Suprapubic skin (tissue), 3 donors: ENCODE results near the gene RNF34.

Experiments
- POLR2A ChIP-seq, 2 donors: fragments of 450-650 bp; IDR thresholded peaks; one replicate each; pipeline ENCODE4 v1.6.1; 2017; ENCODE audit warnings: antibody characterized with exemption in 2 of 2, mild to moderate bottlenecking in 2 of 2, moderate library complexity in 2 of 2
- TF ChIP-seq, protein P1 (sequence below), 2 donors: fragments of 200-600 bp in 1 of 2; fragments of 450-650 bp in 1 of 2; sonication (generic) in 1 of 2; IDR thresholded peaks; one replicate each; pipeline ENCODE4 v1.5.1; 2016 to 2019; ENCODE audit warnings: antibody characterized with exemption in 2 of 2, mild to moderate bottlenecking in 1 of 2, moderate library complexity in 1 of 2

DNA sequence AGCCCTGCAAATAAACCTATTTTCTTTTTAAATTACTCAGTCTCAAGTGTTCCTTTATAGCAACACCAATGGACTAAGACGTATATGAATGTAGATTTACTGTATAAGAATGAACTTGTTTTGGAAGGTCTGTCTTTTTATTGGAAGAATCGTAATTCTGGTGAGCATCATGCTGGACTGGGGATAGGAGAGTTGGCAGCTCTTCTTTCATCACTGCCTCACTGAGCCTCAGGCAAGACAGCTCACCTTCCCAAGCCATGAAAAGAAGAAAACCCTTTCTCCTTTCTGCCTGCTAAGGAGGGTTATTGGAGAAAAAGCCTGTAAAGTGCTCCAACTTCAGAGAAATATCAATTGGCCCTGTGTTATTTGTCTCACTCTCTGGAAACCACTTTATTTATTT, 9.1 kb upstream of the RNF34 start:
- TF ChIP-seq, protein P1, sequence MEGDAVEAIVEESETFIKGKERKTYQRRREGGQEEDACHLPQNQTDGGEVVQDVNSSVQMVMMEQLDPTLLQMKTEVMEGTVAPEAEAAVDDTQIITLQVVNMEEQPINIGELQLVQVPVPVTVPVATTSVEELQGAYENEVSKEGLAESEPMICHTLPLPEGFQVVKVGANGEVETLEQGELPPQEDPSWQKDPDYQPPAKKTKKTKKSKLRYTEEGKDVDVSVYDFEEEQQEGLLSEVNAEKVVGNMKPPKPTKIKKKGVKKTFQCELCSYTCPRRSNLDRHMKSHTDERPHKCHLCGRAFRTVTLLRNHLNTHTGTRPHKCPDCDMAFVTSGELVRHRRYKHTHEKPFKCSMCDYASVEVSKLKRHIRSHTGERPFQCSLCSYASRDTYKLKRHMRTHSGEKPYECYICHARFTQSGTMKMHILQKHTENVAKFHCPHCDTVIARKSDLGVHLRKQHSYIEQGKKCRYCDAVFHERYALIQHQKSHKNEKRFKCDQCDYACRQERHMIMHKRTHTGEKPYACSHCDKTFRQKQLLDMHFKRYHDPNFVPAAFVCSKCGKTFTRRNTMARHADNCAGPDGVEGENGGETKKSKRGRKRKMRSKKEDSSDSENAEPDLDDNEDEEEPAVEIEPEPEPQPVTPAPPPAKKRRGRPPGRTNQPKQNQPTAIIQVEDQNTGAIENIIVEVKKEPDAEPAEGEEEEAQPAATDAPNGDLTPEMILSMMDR (IDR thresholded peaks at IDR 0.05), result no peak
- TF ChIP-seq POLR2A (IDR thresholded peaks at IDR 0.05), result no peak
